Endothelial cell (in vitro differentiated cells): Measurements from ENCODE around the gene DCAF4L1. TPM values are rescaled to one million over a fixed set of nuclear protein-coding genes. Genes with fewer than 3 reads are reported as not detected.

Source experiments
- DNase-seq: peaks from one replicate; pipeline ENCODE4 v3.0.0; 2021; ENCODE audit warnings: low spot score
- H3K27ac Mint-ChIP-seq: one replicate; pipeline ENCODE4 v1.8.0; 2021; ENCODE audit warnings: mixed read lengths, inconsistent platforms; ENCODE audit not compliant: unreplicated experiment
- H3K27me3 Mint-ChIP-seq: one replicate; pipeline ENCODE4 v1.8.0; 2021; ENCODE audit warnings: mild to moderate bottlenecking, moderate library complexity, mixed read lengths, inconsistent platforms; ENCODE audit not compliant: unreplicated experiment
- H3K36me3 Mint-ChIP-seq: one replicate; pipeline ENCODE4 v1.8.0; 2021; ENCODE audit warnings: mild to moderate bottlenecking, low read depth, mixed read lengths, inconsistent platforms; ENCODE audit not compliant: unreplicated experiment
- H3K4me1 Mint-ChIP-seq: one replicate; pipeline ENCODE4 v1.8.0; 2021; ENCODE audit warnings: mild to moderate bottlenecking, mixed read lengths, inconsistent platforms; ENCODE audit not compliant: unreplicated experiment
- H3K4me3 Mint-ChIP-seq: one replicate; pipeline ENCODE4 v1.8.0; 2021; ENCODE audit warnings: mild to moderate bottlenecking, mixed read lengths, inconsistent platforms; ENCODE audit not compliant: unreplicated experiment
- H3K9me3 Mint-ChIP-seq: one replicate; pipeline ENCODE4 v1.8.0; 2021; ENCODE audit warnings: mixed read lengths, inconsistent platforms; ENCODE audit not compliant: unreplicated experiment
- CTCF ChIP-seq: fragments of 200-600 bp; sonication (generic); IDR thresholded peaks from one replicate; pipeline ENCODE4 v1.5.0; 2021; ENCODE audit warnings: antibody characterized with exemption; ENCODE audit not compliant: unreplicated experiment
- long read RNA-seq: library from polyadenylated mRNA; unstranded; transcript quantifications from one replicate; pipeline ENCODE4 v2.0.0, GENCODE V29; 2020; ENCODE audit not compliant: unreplicated experiment
- total RNA-seq: library from RNA; stranded (reverse); fragmentation: NEBNext Ultra II Directional; extraction: Animal tissue kit (Norgen Biotek cat#: 25700); gene quantifications from one replicate; pipeline ENCODE4 v1.2.1, GENCODE V29; 2021; ENCODE audit not compliant: unreplicated experiment

Gene DCAF4L1
- total RNA-seq: 0.44 TPM
- long read RNA-seq: 0 reads

- peak within 1 kb of the TSS; percentile 70 for H3K27ac Mint-ChIP-seq
- H3K9me3 Mint-ChIP-seq: peaks cover 8% of the 10 kb centered on the region
- H3K4me3 Mint-ChIP-seq: peak within 1 kb of the TSS; percentile 40
- no peak for TF ChIP-seq CTCF
- peaks cover 7% of the 10 kb centered on the region for H3K36me3 Mint-ChIP-seq
- H3K27me3 Mint-ChIP-seq: peaks cover 11% of the 10 kb centered on the region
- peak; percentile 11 for DNase-seq
- peaks cover 21% of the 10 kb centered on the region for H3K4me1 Mint-ChIP-seq
These were observed at the start of gene DCAF4L1 for GRCh38 chr4:41981456-41981855. Gene DCAF4L1 (plus strand): TSS chr4:41981756. CDS start chr4:41981793, 37 bp downstream.

- DNase-seq: no peak
- no peaks in the 10 kb centered on the region for H3K9me3 Mint-ChIP-seq
- H3K27ac Mint-ChIP-seq: no peak overlapping the region
- H3K4me1 Mint-ChIP-seq: peaks cover 23% of the 10 kb centered on the region
- TF ChIP-seq CTCF: no peak
- H3K4me3 Mint-ChIP-seq: no peak overlapping the region
- H3K36me3 Mint-ChIP-seq: peaks cover 8% of the 10 kb centered on the region
- H3K27me3 Mint-ChIP-seq: peaks cover 8% of the 10 kb centered on the region
These were observed 48.6 kb upstream of the DCAF4L1 start for GRCh38 chr4:41932988-41933387.

GRCh38 chr4:41933997-41934503 is 47.5 kb upstream of the DCAF4L1 start:
- Mint-ChIP-seq H3K4me3 (peak overlapping the region; percentile 99), H3K9me3 (no peaks in the 10 kb centered on the region), H3K36me3 (peaks cover 8% of the 10 kb centered on the region), H3K27ac (no peak overlapping the region), H3K27me3 (peaks cover 8% of the 10 kb centered on the region), H3K4me1 (peaks cover 23% of the 10 kb centered on the region)
- TF ChIP-seq CTCF: no peak
- DNase-seq: no peak

GRCh38 chr4:41934514-41934900 is 47.0 kb upstream of the DCAF4L1 start:
- no peak for TF ChIP-seq CTCF
- H3K27me3 Mint-ChIP-seq: peaks cover 8% of the 10 kb centered on the region
- H3K27ac Mint-ChIP-seq: peak overlapping the region; percentile 98
- H3K4me3 Mint-ChIP-seq: peak overlapping the region; percentile 99
- DNase-seq: no peak
- no peaks in the 10 kb centered on the region for H3K9me3 Mint-ChIP-seq
- H3K4me1 Mint-ChIP-seq: peaks cover 23% of the 10 kb centered on the region
- peaks cover 8% of the 10 kb centered on the region for H3K36me3 Mint-ChIP-seq

GRCh38 chr4:41934901-41935651 is 46.5 kb upstream of the DCAF4L1 start, which contains the start of gene TMEM33:
Gene TMEM33 (plus strand): TSS chr4:41935429. CDS start chr4:41935485, 56 bp downstream.
- H3K36me3 Mint-ChIP-seq: peaks cover 12% of the 10 kb centered on the region
- H3K27ac Mint-ChIP-seq: peak within 1 kb of the TSS; percentile 98
- peaks cover 8% of the 10 kb centered on the region for H3K27me3 Mint-ChIP-seq
- TF ChIP-seq CTCF: no peak
- H3K4me3 Mint-ChIP-seq: peak within 1 kb of the TSS; percentile 99
- no peaks in the 10 kb centered on the region for H3K9me3 Mint-ChIP-seq
- peak; percentile 70 for DNase-seq
- peaks cover 23% of the 10 kb centered on the region for H3K4me1 Mint-ChIP-seq
